Spinal cord (tissue), 10 donors: ENCODE measurements around the gene C3orf33. TPM values are rescaled to one million over a fixed set of nuclear protein-coding genes. Genes with fewer than 3 reads are reported as not detected.

Experiments
- DNase-seq, 6 donors: peaks; one replicate each; pipeline versions ENCODE4 v3.0.0 to v3.0.0-alpha.2; 2013 to 2015; ENCODE audit warnings: low spot score in 6 of 6, low read depth in 4 of 6
- H3K27ac ChIP-seq: one replicate; pipeline ENCODE4 v1.5.1; 2013; ENCODE audit warnings: low read depth, low read length, control low read depth
- H3K27me3 ChIP-seq: one replicate; pipeline ENCODE4 v1.6.1; 2013; ENCODE audit warnings: low read length; ENCODE audit not compliant: control insufficient read depth, insufficient read depth
- H3K36me3 ChIP-seq: one replicate; pipeline ENCODE4 v1.6.1; 2013; ENCODE audit warnings: low read length; ENCODE audit not compliant: control insufficient read depth, insufficient read depth
- H3K4me1 ChIP-seq: one replicate; pipeline ENCODE4 v1.6.1; 2013; ENCODE audit warnings: low read length; ENCODE audit not compliant: control insufficient read depth, insufficient read depth
- H3K4me3 ChIP-seq: one replicate; pipeline ENCODE4 v1.5.1; 2013; ENCODE audit warnings: low read depth, low read length, control low read depth
- H3K9me3 ChIP-seq: one replicate; pipeline ENCODE4 v1.6.1; 2013; ENCODE audit warnings: low read length; ENCODE audit not compliant: control insufficient read depth, insufficient read depth
- WGBS: methylation state at CpG from one replicate; pipeline ENCODE4 v1.1.5; 2013; ENCODE audit warnings: missing lambda C conversion rate; ENCODE audit not compliant: insufficient coverage; 5-methylcytosine and 5-hydroxymethylcytosine counted together
- polyA plus RNA-seq, 2 donors: library from polyadenylated mRNA; unstranded; fragments of 120-200 nt; gene quantifications; one replicate each; pipeline ENCODE4 v1.2.1, GENCODE V29; 2013; ENCODE audit not compliant: insufficient read length in 2 of 2
- total RNA-seq, 2 donors: library from RNA; depleted of rRNA in 1 of 2; stranded (reverse); fragments of 120-200 nt in 1 of 2; fragments of >200 nt in 1 of 2; gene quantifications; one replicate each; pipeline versions ENCODE4 v1.2.3 to v1.2.4, GENCODE V29; 2013 to 2014
- donor health status: healthy.

C3orf33 gene
- total and polyA plus RNA-seq, 4 donors, result 6.4 to 12.1 (median 10.1) TPM

- H3K4me1 ChIP-seq, result no peaks in the 10 kb centered on the region
- 64% methylated on average over 4 of the region's 7 CpGs for WGBS
- H3K4me3 ChIP-seq, result no peak overlapping the region
- no peak for DNase-seq
- no peaks in the 10 kb centered on the region for H3K36me3 ChIP-seq
- H3K27me3 ChIP-seq, result no peaks in the 10 kb centered on the region
- H3K27ac ChIP-seq, result no peak overlapping the region
- no peaks in the 10 kb centered on the region for H3K9me3 ChIP-seq
Measured at GRCh38 chr3:155757577-155757976, 48.5 kb downstream of the C3orf33 start.

DNA sequence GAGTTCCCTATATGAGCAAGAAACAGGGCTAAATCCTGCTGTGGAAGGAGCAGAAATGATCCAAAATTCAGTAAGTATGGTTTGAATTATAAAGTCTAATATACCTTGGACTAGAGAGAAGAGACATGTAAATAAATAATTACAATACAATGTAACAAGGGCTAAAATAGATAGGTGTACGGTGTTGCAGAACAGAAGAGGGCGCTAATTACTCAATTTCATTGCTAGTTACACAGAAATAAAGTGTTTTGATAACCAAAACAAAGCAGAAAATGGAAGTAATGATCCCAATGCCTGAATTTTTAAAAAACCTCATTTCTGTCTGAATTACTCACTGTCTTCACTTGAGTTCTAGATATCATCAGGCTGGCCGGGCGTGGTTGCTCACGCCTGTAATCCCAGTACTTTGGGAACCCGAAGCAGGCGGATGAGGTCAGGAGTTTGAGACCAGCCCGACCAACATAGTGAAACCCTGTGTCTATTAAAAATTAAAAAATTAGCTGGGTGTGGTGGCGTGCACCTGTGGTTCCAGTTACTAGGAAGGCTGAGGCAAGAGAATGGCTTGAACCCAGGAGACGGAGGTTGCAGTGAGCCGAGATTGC is 52.9 kb downstream of the C3orf33 start:
- no peaks in the 10 kb centered on the region for H3K27me3 ChIP-seq
- WGBS, result 91% methylated on average over 6 of the region's 11 CpGs
- no peaks in the 10 kb centered on the region for H3K4me1 ChIP-seq
- no peaks in the 10 kb centered on the region for H3K9me3 ChIP-seq
- H3K36me3 ChIP-seq, result no peaks in the 10 kb centered on the region
- no peak overlapping the region for H3K4me3 ChIP-seq
- no peak overlapping the region for H3K27ac ChIP-seq
- DNase-seq, result peak in 1 of 6 donors; percentile 52

- no peak overlapping the region for H3K27ac ChIP-seq
- peaks cover 6% of the 10 kb centered on the region for H3K27me3 ChIP-seq
- no peaks in the 10 kb centered on the region for H3K36me3 ChIP-seq
- peaks cover 13% of the 10 kb centered on the region for H3K4me1 ChIP-seq
- peak in 1 of 6 donors; percentile 20 for DNase-seq
- WGBS, result 34% methylated on average over 5 of the region's 8 CpGs
- no peak overlapping the region for H3K4me3 ChIP-seq
- no peaks in the 10 kb centered on the region for H3K9me3 ChIP-seq
Measured at GRCh38 chr3:155748611-155749365, 57.3 kb downstream of the C3orf33 start.

- H3K36me3 ChIP-seq, result no peaks in the 10 kb centered on the region
- H3K4me1 ChIP-seq, result peaks cover 19% of the 10 kb centered on the region
- H3K9me3 ChIP-seq, result no peaks in the 10 kb centered on the region
- 40% methylated on average over 2 of the region's 3 CpGs for WGBS
- H3K4me3 ChIP-seq, result no peak overlapping the region
- H3K27me3 ChIP-seq, result peaks cover 6% of the 10 kb centered on the region
- no peak overlapping the region for H3K27ac ChIP-seq
- DNase-seq, result peak in 2 of 6 donors; percentile 20 to 51
Measured at GRCh38 chr3:155747946-155748290, 58.2 kb downstream of the C3orf33 start.

DNA sequence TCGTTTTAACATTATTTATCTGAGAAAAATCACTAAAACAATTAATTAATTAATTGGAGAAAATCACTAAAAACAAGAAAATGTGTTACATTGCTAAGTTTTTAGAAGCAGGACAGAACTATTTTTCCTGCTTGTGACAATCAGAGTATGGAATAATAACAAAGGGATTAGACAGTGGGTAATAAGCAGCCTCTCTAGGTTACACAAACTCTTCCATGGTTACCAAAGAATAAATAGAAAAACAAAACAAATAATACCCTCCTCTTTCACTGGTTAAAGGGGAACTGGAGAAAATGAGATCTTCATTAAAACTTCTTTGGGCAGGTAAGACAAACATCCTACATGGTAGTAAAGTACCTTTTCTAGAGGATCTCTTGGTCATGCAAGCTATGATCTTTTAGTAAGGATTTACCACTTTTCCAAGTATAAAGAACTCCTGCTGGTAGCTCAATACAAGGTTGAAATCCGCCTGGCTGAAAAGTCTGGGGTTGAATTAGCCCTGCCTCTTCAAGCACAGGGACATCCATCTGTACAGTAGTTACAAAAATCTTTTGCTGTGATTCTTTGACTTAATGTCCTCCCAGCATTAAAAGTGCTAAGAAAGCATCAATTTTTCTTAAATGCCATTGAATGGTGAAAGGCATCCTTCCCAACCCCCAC is 58.7 kb downstream of the C3orf33 start:
- Histone ChIP-seq H3K4me1 (peaks cover 20% of the 10 kb centered on the region), H3K27ac (no peak overlapping the region), H3K9me3 (no peaks in the 10 kb centered on the region), H3K27me3 (peaks cover 6% of the 10 kb centered on the region), H3K4me3 (no peak overlapping the region), H3K36me3 (no peaks in the 10 kb centered on the region)
- no peak for DNase-seq
- no CpG with 5 or more reads among the region's 2 CpGs for WGBS

- Histone ChIP-seq H3K27ac (no peak overlapping the region), H3K36me3 (no peaks in the 10 kb centered on the region), H3K9me3 (no peaks in the 10 kb centered on the region), H3K4me1 (peaks cover 20% of the 10 kb centered on the region), H3K27me3 (peaks cover 6% of the 10 kb centered on the region), H3K4me3 (no peak overlapping the region)
- no peak for DNase-seq
- WGBS, result no CpG with 5 or more reads among the region's 1 CpG
Measured at GRCh38 chr3:155746703-155747102, 59.4 kb downstream of the C3orf33 start.

GRCh38 chr3:155745795-155746550 is 60.1 kb downstream of the C3orf33 start:
- H3K9me3 ChIP-seq, result no peaks in the 10 kb centered on the region
- no peak overlapping the region for H3K27ac ChIP-seq
- peaks cover 6% of the 10 kb centered on the region for H3K27me3 ChIP-seq
- WGBS, result 11% methylated on average over 14 of the region's 19 CpGs
- H3K36me3 ChIP-seq, result no peaks in the 10 kb centered on the region
- peaks cover 20% of the 10 kb centered on the region for H3K4me1 ChIP-seq
- peak in 2 of 6 donors; percentile 67 to 78 for DNase-seq
- H3K4me3 ChIP-seq, result peak overlapping the region; percentile 79

- H3K27me3 ChIP-seq, result peaks cover 6% of the 10 kb centered on the region
- H3K27ac ChIP-seq, result peak within 1 kb of the TSS; percentile 78
- no peaks in the 10 kb centered on the region for H3K36me3 ChIP-seq
- WGBS, result under 1% methylated on average over 30 of the region's 33 CpGs
- peaks cover 20% of the 10 kb centered on the region for H3K4me1 ChIP-seq
- H3K4me3 ChIP-seq, result peak within 1 kb of the TSS; percentile 79
- no peaks in the 10 kb centered on the region for H3K9me3 ChIP-seq
- peak in 4 of 6 donors; percentile 53 to 93 (median 82) for DNase-seq
Measured at GRCh38 chr3:155744626-155745324, 61.3 kb downstream of the C3orf33 start, which contains the start of gene PLCH1. Gene PLCH1, minus strand, starts transcription at chr3:155745071. Its CDS starts 40,847 bp downstream, at chr3:155704224.
